GM12874 (cell line): ENCODE data around the gene ILDR1.
A peak's percentile ranks its signal among the peaks of the same experiment; 100 is the strongest.

ENCODE experiments used
- TF ChIP-seq, protein P1 (sequence below): IDR thresholded peaks from 2 replicates; pipeline ENCODE4 v1.5.1; 2011; ENCODE audit warnings: low read depth, mild to moderate bottlenecking, control low read depth, low read length, moderate library complexity; ENCODE audit not compliant: insufficient read depth

ILDR1 gene

GRCh38 chr3:122030381-122031122, 8.5 kb upstream of the ILDR1 start:
- TF ChIP-seq, protein P1, sequence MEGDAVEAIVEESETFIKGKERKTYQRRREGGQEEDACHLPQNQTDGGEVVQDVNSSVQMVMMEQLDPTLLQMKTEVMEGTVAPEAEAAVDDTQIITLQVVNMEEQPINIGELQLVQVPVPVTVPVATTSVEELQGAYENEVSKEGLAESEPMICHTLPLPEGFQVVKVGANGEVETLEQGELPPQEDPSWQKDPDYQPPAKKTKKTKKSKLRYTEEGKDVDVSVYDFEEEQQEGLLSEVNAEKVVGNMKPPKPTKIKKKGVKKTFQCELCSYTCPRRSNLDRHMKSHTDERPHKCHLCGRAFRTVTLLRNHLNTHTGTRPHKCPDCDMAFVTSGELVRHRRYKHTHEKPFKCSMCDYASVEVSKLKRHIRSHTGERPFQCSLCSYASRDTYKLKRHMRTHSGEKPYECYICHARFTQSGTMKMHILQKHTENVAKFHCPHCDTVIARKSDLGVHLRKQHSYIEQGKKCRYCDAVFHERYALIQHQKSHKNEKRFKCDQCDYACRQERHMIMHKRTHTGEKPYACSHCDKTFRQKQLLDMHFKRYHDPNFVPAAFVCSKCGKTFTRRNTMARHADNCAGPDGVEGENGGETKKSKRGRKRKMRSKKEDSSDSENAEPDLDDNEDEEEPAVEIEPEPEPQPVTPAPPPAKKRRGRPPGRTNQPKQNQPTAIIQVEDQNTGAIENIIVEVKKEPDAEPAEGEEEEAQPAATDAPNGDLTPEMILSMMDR, result no peak

GRCh38 chr3:122025296-122025695, 3.2 kb upstream of the ILDR1 start:
- TF ChIP-seq, protein P1, result no peak

GRCh38 chr3:122024800-122025199, 2.8 kb upstream of the ILDR1 start:
- TF ChIP-seq, protein P1, result no peak

DNA sequence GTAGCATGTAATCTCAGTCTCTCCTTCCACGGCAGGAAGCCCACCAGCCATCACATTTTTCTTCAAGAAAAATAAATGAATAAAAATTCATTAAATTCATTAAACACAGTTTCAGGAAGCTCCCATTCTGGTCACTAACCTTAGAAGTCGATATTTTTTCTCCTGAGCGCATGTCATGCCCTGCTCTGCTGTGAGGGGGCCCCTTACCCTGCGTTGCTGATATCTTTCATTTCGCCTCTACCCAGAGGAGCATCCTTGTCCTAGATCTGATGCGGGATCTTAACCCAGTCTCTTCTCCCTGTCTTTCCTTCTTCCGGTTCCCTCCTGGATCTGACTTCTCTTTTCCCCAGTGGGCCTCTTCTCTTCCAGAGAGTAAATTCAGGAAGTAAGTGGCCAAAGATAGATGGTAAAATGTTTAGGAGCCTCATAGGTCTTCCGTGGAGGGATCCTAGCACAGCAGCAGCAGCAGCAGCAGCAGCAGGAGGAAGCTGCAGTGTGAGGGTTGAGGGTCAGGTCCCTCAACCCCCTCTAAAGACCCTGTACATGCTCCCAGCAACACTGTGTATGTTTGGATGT, 1.4 kb upstream of the ILDR1 start:
- TF ChIP-seq, protein P1, result peak; percentile 19; the same call in 1 of the 2 replicates

GRCh38 chr3:122021037-122021436, 1.0 kb downstream of the ILDR1 start:
- TF ChIP-seq, protein P1, result no peak

DNA sequence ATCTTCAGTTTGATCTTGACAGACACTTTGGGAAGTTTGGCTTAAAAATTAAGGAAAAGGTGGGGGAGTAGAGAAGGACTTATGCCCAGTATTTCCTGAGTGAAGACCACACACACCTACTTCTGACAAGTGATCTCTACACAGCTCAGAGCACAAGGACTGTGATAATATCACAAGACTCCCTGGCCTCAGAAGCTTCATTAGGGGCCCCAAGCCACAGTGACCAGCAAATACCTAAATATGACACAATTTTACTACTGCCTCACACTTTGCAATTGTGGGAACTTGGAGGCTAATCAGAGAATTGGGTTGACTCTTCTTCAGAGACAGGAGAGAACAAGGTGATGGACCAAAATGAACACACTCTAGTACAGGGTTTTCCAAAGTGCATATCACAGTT, 2.6 kb downstream of the ILDR1 start:
- TF ChIP-seq, protein P1, result no peak

DNA sequence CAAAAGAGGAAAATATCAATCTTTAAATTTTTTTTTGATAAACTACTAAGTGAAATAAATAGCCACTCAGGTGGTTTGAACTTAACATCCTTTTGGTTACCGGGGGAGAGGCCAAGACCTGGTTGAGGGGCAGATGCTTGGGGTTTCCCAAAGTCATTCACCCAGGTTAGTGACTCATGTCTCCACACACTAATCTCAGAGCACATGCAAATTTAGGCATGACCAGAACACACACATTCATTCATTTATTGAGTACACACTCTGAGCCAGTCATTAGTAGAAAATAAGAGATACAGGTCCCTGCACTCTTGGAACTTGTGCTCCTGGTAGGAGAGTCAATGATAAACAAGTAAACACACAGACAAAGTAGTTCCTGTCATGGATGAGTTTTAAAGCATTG, 7.3 kb downstream of the ILDR1 start:
- TF ChIP-seq, protein P1, result no peak
